Cortex of kidney (tissue), 1 donor: ENCODE measurements around the gene SLC6A17.

Source experiments
- DNase-seq: peaks from one replicate; lab custom pipeline; 2025; lab: John Stamatoyannopoulos, UW

SLC6A17 gene

DNA sequence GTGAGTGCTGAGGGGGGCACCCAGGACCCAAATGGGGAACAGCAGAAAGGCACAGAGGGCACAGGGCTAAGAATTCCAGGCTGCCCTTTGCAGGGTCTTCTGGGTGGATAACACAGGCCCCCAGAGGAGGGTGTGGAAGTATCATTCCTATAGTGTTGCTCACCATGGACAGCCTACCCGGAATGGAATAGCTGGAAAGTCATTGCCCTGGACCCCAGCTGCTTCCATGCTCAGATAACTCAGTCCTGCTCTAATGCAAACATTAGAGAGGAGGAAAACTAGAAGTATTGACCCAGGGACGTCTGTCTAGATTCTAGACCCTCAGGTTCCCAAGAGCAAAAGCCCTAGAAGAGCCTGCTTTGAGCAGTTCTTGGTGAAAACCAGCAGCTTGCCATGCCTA is 24.7 kb downstream of the SLC6A17 start:
- no peak for DNase-seq

DNA sequence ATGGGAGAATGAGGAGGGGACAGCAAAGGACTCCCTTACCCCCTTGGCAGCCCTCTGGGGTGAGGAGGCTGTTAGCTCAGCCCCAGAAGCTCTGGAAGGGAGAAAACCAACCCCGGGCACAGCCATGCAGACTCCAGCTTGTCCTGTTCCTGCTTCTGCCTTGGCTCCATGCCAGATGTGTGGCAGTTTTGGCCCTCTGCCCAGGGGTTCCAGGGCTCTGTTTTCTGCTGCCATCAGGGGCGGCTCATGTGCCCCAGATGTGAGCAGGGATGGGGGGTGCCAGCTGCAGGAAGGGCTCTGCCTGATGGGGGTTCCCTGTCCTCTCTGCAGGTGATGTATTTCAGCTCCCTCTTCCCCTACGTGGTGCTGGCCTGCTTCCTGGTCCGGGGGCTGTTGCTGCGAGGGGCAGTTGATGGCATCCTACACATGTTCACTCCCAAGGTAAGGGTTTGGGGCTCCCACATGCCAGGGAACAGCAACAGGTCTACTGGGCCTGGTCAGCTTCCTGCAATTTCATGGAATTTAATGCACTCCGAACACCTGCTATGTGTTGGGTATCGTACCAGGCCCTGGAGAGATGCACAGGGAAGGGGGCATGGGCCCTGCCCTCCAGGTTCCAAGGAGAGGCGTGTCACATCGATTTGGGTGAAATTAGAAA is 26.1 kb downstream of the SLC6A17 start:
- no peak for DNase-seq

DNA sequence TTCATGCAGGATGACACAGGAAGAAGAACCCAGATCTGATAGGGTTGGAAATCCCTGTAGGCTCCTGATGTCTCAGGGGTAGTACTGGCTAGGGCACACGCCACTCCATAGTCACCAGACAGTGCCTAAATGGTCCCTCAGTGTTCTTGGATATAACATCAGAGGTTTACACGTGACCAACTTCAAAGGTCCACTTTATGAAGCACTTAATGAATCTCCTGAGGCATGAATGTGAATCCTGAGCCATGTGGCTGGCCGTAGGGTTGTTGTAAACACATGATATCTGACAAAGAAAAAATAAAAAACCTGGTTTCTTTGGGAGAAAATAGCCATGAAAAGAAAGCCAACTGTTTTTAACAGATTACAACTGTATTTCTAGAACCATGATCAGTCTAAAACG is 27.5 kb downstream of the SLC6A17 start:
- DNase-seq, result no peak

DNA sequence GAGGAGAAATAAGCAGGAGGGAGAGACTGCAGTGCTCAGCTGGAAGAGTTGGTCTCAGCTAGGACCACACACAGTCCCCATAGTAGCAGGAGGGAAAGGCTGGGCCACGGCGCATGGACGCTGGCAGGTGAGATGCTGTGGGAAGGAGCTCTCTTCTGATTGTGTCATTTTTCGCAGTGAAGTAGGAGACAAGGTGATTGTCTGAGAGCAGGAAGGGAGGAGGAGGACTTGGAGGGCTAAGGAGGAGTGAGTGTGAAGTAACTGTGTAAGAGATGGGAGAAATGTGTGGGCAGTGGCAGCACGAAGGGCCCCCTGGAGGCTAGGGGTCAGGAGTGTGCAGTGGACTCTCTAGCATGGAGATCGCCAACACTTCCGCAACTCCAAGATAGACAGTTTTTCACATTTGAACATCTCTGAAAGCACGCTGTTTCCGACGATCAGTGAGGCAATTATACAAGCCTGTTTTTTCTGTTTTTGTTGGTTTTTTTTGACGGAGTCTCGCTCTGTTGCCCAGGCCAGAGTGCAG is 33.4 kb downstream of the SLC6A17 start:
- DNase-seq, result no peak

DNA sequence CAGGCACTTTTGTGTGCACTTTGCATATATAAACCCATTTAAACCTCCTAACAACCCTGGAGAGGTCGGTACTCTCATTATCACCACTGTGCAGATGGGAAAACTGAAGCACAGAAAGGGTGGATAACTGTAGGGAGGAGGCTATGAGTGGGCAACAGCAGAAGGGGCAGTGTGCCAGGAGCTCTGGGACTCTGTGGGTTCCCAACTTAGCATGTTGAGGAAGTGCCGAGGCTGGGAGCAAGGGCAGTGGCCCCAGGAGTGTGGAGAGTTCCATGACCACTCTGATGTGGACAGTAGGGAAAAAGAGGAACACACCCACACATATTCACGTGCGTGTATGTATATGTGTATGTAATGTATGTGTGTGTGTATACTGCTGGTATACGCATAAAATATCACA is 34.2 kb downstream of the SLC6A17 start:
- no peak for DNase-seq

DNA sequence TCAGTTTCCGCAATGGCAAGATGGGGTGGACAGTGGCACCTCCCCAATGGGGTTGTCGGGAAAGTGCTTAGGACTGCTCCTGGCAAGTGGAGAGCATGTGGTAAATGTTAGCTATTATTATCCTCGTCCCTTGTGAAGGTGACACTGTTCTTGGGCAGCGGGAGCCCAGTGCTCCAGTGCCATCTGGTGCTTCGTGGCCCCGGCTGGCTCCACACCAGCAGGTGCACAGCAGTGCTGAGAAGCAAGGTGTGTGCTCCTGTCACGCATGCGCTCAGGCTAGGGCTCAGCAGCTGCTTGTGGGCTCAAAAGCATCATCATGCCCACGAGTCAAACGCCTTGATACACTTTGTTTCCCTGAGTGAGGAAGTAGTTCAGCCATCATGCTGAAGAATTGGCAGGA is 34.9 kb downstream of the SLC6A17 start:
- DNase-seq, result no peak

DNA sequence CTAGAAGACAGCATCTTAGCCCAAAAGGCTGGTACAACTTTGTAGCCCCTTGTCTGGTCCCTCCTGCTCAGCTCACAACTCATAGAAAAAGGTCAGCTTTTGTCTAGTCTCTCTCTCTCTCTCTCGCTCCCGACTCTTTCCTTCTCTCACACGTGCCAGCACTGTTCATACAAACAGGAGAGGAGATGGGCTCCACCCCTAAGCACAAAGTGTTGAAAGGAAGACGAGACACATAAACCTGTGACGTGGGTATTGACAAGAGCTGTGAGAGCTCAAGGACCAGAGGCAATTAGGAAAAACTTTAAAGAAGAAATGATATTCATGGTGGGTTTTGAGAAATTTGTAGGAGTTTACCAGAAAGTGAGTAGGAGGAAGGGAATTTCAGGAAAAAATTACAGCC is 36.3 kb downstream of the SLC6A17 start:
- DNase-seq, result no peak

DNA sequence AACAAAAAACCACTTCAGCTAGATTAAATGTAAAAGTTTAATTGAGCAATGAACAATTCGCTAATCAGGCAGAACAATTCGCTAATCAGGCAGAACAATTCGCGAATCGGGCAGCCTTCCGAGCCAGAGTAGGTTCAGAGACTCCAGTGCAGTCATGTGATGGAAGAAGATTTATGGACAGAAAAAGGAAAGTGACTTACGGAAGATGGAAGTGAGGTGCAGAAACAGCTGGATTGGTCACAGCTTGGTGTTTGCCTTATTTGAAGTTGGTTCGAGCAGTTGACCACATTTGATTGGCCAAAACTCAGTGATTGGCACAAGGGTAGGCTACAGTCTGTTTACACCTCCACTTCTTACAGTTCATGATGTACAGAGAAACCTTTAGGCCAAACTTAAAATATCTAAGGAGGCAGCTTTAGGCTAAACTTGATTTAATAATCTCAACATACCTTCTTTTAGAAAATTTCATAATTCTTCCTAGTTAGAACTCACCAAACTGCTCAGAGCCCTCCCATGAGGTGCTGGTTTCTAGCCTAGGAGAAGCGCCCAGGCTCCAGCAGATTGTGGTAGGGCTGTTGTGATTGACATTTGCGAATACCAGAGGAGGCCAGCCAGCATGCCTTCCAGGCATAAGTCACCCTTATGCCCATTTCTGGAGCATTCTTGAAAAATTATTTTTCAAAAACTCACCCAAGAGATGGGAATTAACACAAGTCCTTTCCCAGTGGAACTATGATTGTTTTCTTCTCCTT is 37.0 kb downstream of the SLC6A17 start:
- DNase-seq, result no peak

DNA sequence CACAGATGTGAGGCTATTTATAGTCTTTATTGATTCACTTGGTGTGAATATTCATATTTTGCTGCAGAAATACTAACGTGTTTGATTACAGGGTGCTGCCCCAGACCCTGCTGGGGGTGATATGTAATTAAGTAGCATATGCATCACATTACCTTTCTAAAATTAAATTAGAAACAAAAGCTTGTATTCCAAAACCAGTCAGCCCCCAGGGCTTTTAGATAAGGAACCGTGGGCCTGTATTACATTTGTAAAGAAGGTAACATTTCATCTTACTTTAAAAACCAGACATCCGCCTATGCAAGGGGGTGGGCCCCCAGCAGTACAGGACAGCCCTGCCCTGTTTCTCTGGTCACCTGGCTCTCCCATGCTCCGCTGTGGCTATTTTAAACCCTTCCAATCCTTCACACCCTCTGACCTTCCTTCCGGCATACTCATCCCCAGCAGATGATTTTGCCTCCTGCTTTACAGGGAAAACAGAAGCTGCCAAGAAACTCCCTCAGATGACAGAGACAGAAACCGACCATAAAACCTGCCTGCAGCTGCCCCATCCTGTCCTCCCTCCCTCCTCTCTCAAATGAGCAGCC is 37.8 kb downstream of the SLC6A17 start:
- DNase-seq, result no peak

DNA sequence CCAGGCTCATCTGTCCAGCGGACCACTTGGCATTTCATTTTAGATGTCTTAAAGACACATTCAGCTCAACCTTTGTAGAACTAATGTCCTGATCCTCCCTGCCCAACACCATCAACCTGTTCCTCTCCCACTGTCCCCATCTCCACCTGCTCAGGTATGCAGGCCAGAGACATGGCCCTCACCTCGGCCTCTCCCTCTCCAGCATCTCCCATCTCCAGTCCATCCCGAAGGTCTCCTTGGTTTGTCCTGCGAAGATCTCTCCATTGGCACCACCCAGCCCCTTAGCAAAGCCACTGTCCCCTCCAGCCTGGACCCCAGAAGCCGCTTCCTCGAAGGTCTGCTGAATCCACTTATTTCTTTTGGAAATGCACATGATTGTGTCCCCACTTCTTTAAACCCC is 38.9 kb downstream of the SLC6A17 start:
- DNase-seq, result no peak

DNA sequence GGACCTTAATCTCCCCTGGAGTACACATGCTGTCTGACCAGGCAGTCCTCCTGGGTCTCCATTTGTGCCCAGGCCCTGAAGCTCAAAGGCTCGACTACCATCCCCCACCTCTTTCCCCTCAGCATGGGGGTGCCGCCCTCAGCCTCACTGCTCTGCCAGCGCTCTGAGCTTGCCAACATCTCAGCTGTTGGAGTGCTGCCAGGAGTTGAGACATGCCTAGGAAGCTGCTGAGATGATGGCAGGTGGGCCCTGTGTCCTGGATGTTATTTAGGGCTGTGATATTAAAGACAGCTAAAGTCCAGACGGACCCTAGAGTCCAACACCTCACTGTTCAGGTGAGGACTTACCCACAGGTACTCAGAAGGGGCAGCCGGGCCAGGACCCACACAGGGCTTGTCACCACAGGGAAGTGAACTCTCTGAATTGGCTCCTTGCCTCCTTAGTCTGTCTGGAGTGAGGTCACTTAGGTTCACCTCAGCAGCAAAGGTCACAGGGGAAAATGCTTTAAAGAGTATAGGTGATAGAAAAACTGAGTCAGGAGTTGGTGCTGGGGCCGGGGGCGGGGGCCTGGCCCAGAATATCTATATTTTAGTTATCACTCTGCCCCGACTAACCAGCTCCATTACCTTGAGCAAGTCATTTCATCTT is 40.1 kb downstream of the SLC6A17 start:
- DNase-seq, result no peak

DNA sequence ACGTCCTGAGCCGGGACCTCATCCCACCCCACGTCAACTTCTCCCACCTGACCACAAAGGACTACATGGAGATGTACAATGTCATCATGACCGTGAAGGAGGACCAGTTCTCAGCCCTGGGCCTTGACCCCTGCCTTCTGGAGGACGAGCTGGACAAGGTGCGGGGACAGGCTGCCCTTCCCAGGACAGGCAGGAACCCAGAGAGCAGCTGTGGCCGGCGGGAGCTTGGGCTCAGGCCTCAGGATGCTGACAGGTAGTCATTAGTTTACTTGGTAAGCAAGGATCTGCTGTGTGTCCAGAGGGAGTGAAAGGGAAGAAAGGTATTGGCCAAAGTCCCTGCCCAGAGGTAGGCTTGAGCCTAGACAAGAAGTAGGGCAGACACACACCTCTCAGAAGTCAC is 42.2 kb downstream of the SLC6A17 start:
- no peak for DNase-seq

DNA sequence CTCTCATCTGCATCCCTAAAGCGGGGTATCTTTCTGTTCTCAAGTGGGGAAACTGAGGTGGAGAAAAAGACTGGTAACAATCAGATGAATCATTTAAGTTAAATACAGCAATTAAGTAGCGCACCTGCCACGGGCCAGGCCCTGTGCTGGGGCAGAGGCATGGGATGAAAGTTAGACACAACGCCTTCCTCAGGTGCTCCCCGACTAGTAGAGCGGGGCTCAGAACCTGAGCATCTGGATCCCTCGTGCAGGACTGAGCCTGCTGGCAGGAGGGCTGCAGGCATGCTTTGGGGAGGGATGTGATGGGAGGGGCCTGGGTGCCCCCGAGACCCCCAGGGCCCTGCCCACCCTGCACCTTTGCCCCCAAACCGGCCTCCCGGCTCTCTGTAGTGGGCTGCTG is 44.9 kb downstream of the SLC6A17 start:
- no peak for DNase-seq

DNA sequence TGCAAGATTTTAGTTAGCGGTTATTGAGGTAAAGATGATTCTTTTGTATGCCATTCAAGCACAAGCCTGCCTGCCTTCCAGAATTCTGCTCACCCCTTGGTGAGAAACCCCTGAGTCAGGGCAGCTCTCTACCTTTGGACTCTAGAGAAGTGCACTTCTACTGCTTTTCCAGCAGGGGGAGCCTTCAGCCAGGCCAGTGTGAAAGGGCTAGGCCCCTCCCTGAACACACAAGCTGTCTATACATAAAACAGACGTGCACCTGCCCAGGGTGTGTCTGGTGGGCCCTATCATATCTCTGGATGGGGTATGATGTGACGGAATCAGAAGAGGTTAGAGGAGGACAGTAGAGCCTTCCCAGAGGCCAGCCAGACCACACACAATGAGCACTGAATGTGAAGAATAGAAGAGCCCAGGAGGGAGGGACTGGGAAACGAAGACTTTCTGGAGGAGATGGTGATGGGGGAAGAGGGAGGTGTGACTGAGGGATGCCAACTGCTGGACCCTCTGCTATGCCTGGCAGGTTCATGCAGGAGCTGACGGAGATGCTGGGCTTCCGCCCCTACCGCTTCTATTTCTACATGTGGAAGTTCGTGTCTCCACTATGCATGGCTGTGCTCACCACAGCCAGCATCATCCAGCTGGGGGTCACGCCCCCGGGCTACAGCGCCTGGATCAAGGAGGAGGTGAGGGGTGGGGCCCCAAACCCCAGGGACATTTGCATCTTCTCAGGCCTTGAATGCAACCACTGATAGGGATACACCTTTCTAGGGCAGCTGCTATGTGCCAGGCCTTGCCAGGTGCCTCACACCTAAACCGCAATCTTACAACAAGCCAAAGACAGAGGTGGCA is 46.8 kb downstream of the SLC6A17 start:
- no peak for DNase-seq

DNA sequence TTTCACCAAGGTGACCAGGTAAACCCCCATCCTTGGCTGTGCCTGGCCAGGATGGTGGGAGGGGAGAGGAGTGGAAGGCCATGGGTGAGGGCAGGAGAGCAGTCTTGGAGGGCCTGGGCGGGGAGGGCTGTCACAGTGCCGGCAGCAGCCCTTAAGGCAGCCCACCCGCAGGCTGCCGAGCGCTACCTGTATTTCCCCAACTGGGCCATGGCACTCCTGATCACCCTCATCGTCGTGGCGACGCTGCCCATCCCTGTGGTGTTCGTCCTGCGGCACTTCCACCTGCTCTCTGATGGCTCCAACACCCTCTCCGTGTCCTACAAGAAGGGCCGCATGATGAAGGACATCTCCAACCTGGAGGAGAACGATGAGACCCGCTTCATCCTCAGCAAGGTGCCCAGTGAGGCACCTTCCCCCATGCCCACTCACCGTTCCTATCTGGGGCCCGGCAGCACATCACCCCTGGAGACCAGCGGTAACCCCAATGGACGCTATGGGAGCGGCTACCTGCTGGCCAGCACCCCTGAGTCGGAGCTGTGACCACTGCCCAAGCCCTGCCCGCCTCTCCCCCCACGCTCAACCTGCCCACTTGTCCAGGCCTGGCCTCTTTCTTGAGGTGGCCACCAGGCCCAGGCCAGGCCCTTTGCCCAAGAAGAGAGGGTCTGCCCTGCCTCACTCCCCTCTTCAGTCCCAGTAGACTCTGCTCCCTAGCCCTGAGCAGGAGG is 47.8 kb downstream of the SLC6A17 start:
- no peak for DNase-seq

DNA sequence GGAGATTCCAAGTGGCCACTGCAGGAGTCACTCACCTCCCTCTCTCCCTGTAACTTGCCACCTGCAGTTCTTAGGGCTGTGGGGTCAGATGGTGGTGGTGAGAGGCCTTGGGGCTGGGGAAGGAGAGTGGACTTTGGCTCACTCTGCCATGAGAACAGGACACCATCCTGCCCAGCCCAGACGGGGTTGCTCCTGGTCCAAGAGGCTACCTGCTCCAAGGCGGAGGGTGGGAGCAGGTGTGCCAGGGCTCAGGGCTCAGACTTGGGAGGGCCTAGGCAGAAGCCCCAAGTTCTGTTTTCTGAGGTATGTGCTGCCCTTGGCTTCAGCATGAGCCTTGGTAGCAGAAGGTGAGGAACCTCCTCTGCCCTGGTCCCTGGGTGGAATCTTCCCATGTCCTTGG is 48.5 kb downstream of the SLC6A17 start:
- no peak for DNase-seq

DNA sequence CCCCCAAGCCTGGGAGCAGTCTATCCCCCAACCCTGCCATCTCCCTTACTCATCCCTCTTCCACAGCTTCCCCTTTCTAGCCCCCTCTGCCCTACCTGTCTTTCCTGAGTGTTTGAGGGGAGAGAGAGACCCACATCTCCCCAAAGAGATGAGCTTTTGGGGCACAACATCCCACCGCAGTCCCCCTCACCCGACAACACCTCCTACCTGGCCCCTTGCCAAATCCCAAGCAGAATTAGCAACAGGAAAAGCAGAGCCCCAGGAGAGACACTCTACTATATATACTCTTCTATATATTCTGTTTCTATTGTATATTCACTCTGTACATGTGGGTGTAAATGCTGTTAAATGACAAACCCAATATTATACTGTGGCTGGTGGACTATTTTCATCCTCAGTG is 49.9 kb downstream of the SLC6A17 start:
- DNase-seq, result no peak

DNA sequence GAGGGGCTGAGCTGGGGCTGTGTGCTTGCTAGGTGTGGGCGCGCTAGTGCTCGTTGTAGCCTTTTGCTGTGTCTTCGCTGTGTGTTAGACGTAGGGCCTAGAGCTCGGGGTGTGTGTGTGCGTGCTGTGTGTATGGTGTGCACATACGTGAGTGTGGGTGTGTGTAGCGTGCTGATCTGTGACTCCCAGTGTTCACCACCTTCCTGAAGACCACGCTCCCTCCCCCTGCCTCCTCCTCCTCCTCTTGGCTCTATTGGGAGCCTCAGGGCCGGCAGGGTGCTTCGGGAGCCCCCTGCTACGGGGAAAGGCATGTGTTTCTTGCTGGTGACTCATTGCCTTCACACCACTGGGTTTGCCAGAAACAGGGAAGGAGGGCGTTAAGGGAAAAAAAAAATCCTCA is 50.4 kb downstream of the SLC6A17 start:
- DNase-seq, result no peak

DNA sequence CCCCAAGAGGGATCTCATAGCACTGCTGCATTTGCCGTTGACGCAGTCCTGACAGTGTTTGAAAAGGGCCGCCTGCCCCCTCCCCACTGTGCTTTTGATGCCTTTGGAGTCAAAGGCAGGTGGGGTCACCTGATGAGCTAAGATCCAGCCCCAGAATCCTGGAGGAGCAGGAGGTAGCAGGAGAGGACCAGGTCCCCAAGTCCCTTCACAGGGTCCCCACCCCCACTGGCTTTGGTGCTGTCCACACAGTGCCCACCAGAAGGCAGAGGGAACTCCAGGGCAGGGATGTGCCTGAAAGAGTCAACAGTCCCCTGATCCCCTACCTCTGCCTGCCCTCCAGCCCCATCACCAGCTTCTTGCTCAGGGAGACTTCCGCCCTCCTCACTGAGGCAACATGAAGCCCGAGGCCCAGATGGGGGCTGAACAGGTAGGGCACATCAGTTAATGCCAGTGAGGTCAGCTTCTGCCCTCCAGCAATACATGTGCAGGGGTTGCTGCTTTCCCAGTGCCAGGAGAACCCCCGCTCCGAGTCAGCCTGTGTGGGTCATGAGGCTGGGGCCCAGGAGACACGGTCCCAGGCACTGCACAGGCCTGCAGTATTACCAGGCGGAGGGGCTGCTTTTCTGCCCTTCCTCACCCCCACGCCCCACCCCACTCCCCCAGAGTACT is 51.0 kb downstream of the SLC6A17 start:
- no peak for DNase-seq

DNA sequence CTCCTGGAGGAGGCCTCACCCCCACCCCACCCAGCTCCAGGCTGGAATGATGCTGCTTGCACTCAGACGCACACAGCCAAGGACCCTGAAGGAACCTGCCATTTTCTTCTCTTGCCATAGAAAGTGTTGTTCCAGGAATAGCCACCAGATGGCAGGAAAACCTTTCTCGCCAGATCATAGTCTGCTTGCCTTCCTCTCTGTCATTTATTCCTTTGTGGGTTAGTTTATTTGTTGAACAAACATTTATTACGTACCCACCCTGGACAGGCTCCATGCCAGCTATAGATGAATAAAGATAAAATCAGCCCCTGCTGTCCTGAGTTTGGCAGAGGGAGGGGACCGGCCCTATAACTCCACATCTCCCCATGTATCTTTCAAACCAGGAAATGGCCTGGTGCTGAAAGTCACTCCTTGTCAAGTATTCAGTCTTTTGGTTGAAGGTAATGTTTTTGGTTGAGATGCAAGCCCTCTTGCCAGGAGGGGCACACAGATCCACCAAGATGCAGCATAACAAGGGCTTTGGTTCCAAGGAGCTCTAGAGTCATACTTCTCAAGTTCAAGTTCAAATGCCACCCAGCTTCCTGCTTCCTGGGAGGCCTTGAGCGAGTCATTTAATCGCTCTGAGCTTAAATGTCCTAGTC is 52.8 kb downstream of the SLC6A17 start:
- DNase-seq, result no peak
